AG04450 (cell line): ENCODE results near the gene PIM2. TPM values are rescaled to one million over a fixed set of nuclear protein-coding genes. Genes with fewer than 3 reads are reported as not detected.

Source experiments
- CTCF ChIA-PET: fragments of 300-600, 350-600 bp; formaldehyde crosslinking; extraction: SDS; loops from one replicate; lab custom pipeline; 2022; ENCODE audit warnings: antibody characterized with exemption, inconsistent platforms; lab: Charles Lee
- POLR2A ChIA-PET: fragments of 350-600 bp; formaldehyde crosslinking; extraction: SDS; loops from one replicate; lab custom pipeline; 2021; ENCODE audit warnings: antibody characterized with exemption, inconsistent platforms; lab: Yijun Ruan, JAX
- DNase-seq: peaks from one replicate; pipeline ENCODE4 v3.0.0-alpha.2; 2011; ENCODE audit warnings: low read depth, low spot score
- H3K27ac ChIP-seq: one replicate; pipeline ENCODE4 v1.5.1; 2012; ENCODE audit warnings: low read depth, low read length, control low read depth
- H3K27me3 ChIP-seq: one replicate; pipeline ENCODE4 v1.6.0; 2012; ENCODE audit warnings: low read length; ENCODE audit not compliant: control insufficient read depth, insufficient read depth
- H3K4me3 ChIP-seq: 2 replicates; pipeline ENCODE4 v1.5.1; 2011; ENCODE audit warnings: mild to moderate bottlenecking, low read depth, low read length, control low read depth
- H3K9me3 ChIP-seq: 2 replicates; pipeline ENCODE4 v1.5.1; 2012; ENCODE audit warnings: low read length; ENCODE audit not compliant: control insufficient read depth, insufficient read depth
- polyA plus RNA-seq: library from polyadenylated mRNA; depleted of rRNA; stranded (reverse); fragments of >200 nt; gene quantifications from 2 replicates; pipeline ENCODE4 v1.2.3, GENCODE V29; 2011
- TF ChIP-seq, protein P1 (sequence below): IDR thresholded peaks from 2 replicates; pipeline ENCODE4 v1.5.1; 2011; ENCODE audit warnings: low read depth, low read length, control low read depth, inconsistent platforms

Gene PIM2
- polyA plus RNA-seq, 1 experiment: 3.8 TPM

DNA sequence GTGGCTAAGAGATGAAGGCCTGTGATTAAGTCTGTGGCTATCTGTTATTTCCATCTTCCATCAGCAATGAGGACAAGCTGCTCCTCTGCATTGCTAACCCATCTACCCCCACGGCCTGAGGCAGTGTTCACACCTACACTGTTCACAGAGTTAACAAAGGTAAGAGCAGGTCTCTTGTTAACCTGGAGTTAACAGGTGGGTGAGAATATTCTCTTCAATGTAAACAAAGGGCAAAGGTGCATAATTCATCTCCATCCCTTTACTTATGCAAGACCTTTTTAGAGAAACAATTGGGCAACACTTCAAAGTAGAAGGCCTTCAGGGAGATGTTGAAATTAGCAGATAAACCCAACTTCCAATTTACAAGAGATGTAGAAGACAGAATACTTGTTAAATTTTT is 10.2 kb downstream of the PIM2 start:
- Histone ChIP-seq H3K27ac (no peak overlapping the region), H3K27me3 (no peaks in the 10 kb centered on the region), H3K4me3 (no peak overlapping the region), H3K9me3 (no peaks in the 10 kb centered on the region)
- TF ChIP-seq, protein P1, sequence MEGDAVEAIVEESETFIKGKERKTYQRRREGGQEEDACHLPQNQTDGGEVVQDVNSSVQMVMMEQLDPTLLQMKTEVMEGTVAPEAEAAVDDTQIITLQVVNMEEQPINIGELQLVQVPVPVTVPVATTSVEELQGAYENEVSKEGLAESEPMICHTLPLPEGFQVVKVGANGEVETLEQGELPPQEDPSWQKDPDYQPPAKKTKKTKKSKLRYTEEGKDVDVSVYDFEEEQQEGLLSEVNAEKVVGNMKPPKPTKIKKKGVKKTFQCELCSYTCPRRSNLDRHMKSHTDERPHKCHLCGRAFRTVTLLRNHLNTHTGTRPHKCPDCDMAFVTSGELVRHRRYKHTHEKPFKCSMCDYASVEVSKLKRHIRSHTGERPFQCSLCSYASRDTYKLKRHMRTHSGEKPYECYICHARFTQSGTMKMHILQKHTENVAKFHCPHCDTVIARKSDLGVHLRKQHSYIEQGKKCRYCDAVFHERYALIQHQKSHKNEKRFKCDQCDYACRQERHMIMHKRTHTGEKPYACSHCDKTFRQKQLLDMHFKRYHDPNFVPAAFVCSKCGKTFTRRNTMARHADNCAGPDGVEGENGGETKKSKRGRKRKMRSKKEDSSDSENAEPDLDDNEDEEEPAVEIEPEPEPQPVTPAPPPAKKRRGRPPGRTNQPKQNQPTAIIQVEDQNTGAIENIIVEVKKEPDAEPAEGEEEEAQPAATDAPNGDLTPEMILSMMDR: no peak
- POLR2A ChIA-PET: no interaction called here
- CTCF ChIA-PET: no interaction called here
- no peak for DNase-seq

DNA sequence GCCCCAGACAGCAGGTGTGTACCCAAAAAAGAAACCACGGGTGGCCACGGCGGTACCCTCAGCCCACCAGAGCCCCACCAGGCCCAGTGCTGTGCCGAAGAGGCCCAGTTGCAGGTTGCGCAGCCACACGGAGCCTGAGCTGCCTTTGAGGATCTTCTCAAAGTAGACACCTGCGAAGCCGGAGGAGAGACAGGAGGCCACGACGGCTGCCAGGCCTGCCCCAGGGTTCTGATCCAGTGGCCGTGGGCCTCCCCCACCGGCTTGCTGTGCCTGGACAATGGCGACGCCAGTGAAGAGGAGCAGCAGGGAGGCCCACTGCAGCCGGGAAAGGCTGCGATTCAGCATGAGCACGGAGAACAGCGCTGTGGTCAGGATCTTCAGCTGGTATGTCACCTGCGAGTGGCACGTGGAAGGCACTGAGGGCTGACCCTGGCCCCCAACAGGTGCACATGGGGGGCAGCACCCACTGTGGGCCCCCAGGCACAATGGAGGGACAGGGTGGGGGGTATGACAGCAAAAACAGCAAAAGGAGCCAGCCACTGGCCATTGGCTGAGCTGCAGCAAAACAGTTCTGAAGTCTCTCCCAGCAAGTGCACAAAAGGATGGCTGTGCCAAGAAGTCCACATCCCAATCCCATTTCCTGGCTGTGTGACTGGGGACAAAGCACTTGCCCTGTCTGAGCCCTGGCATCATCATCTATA is 13.6 kb downstream of the PIM2 start:
- ChIA-PET POLR2A (no interaction called here), CTCF (no interaction called here)
- no peak overlapping the region for H3K27ac ChIP-seq
- H3K9me3 ChIP-seq: no peaks in the 10 kb centered on the region
- H3K27me3 ChIP-seq: no peaks in the 10 kb centered on the region
- no peak overlapping the region for H3K4me3 ChIP-seq
- TF ChIP-seq, protein P1: no peak
- DNase-seq: no peak

DNA sequence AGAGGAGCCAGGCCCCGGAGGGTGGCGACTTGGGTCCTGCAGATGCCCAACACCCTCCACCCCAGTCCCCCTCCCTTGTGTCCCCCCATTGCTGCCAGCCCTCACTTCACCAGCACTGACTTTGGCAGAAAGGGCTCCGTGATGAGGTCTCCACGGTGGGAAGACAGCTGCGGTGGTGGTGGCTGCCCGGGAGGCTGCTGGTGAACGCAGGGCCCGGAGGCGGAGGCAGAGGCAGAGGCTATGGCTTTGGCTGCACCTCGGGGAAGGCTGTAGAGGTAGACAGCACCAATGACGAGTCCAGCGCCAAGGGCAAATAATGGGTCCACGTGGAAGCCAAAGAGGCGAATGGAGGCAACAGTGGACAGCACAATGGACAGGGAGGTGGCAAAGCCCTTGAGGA is 14.2 kb downstream of the PIM2 start:
- H3K27ac ChIP-seq: no peak overlapping the region
- POLR2A ChIA-PET: no interaction called here
- TF ChIP-seq, protein P1: no peak
- CTCF ChIA-PET: no interaction called here
- H3K9me3 ChIP-seq: no peaks in the 10 kb centered on the region
- no peak for DNase-seq
- H3K4me3 ChIP-seq: no peak overlapping the region
- H3K27me3 ChIP-seq: no peaks in the 10 kb centered on the region

DNA sequence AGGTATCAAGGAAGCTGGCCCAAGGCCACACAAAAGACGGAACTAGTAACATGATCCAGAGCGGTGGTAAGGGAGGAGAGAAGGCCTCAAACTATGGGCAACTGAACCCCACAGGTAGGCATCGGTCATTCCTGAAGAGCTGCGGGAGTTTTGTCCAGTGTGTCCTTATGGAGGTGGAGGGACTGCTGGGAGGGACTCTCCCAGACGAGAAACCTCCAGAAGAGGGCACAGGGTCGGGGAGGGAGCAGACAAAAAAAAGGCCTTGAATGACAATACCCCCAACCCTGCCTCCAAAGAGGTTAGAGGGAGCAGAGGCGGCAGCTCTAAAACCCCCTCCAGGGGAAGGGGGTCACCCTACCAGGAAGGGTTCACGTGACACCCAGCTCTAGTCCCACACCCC is 14.6 kb downstream of the PIM2 start:
- H3K9me3 ChIP-seq: no peaks in the 10 kb centered on the region
- H3K27me3 ChIP-seq: no peaks in the 10 kb centered on the region
- no peak overlapping the region for H3K27ac ChIP-seq
- POLR2A ChIA-PET: no interaction called here
- CTCF ChIA-PET: no interaction called here
- TF ChIP-seq, protein P1: no peak
- no peak overlapping the region for H3K4me3 ChIP-seq
- DNase-seq: no peak

DNA sequence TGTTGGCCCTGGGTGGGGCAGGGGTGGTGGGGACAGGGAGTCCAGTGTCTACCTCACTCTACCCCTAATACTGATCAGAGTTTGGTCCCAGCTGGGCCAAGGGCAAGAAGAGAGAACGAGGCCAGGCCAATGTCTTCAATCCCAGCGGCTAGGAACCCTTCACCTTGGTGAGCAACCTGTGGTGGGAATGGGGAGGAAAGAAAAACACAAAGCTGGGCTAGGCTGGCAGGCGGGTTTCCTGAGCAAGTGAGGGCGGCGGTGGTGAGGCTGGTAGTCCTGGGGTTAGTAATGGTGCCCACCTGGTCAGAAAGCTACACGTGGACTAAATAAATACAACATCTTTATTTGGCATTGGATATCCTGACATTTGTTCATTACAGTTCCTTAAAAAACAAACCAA is 15.5 kb downstream of the PIM2 start:
- no peak overlapping the region for H3K27ac ChIP-seq
- H3K4me3 ChIP-seq: no peak overlapping the region
- ChIA-PET CTCF (interaction anchor here (1.0 kb wide), 1 partner anchor 12 kb away, joined by 4 read pairs; no protein-coding TSS in a partner anchor), POLR2A (no interaction called here)
- H3K9me3 ChIP-seq: no peaks in the 10 kb centered on the region
- DNase-seq: no peak
- H3K27me3 ChIP-seq: no peaks in the 10 kb centered on the region
- TF ChIP-seq, protein P1: no peak
